ENCODE measurements around the gene WSB2. TPM values are rescaled to one million over a fixed set of nuclear protein-coding genes. Genes with fewer than 3 reads are reported as not detected.

The WSB2 gene
- total RNA-seq, 2 experiments from 2014 or later: 26.2 to 27.9 TPM

DNA sequence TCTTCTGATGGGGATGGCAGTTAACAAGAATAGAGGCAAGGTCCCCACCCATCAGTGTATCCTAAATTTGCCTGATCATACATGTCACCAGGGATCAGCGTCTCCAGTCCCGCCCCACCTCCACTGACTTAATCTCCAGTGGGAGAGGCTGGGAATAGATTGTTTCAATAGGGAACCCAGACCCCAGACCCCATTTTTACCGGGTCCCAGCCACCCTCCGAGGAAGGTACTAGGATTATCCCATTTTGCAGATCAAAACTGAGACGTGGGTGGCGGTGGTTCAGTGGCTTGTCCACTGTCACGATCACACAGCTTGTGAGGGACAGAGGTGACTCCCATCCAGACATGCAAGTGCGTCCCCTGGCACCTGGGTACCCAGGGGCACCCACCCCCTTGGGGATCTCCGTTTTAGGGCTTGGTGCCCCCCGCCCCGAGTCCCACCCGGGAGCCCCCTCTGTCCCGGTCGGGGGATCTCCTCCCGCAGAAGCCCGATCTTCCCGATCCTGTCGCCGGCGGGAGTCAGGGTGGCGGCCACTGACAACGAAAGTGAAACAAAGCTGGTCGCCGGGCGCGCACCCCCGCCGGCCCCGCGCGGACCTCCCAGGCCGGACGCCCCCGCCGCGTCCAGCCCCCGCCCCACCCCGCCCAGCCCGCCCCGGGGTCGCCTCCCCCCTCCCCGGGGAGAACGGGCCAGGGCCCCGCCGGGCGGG is 523 bp downstream of the WSB2 start:
- no peaks in the 10 kb centered on the region for H3K27me3 Mint-ChIP-seq
- CTCF ChIA-PET: interaction anchor here (0.6 to 1.0 kb wide), 3 partner anchors 10 to 53 kb away, joined by 3 to 4 read pairs (median 3); no protein-coding TSS in a partner anchor
- DNase-seq (peak; percentile 44), ATAC-seq (peak; percentile 28)
- TF ChIP-seq, protein P1, sequence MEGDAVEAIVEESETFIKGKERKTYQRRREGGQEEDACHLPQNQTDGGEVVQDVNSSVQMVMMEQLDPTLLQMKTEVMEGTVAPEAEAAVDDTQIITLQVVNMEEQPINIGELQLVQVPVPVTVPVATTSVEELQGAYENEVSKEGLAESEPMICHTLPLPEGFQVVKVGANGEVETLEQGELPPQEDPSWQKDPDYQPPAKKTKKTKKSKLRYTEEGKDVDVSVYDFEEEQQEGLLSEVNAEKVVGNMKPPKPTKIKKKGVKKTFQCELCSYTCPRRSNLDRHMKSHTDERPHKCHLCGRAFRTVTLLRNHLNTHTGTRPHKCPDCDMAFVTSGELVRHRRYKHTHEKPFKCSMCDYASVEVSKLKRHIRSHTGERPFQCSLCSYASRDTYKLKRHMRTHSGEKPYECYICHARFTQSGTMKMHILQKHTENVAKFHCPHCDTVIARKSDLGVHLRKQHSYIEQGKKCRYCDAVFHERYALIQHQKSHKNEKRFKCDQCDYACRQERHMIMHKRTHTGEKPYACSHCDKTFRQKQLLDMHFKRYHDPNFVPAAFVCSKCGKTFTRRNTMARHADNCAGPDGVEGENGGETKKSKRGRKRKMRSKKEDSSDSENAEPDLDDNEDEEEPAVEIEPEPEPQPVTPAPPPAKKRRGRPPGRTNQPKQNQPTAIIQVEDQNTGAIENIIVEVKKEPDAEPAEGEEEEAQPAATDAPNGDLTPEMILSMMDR (IDR thresholded peaks at IDR 0.05): no peak
- H3K4me3 Mint-ChIP-seq: peak overlapping the region; percentile 77
- no peaks in the 10 kb centered on the region for H3K9me3 Mint-ChIP-seq
- POLR2A ChIA-PET: interaction anchor here (0.6 to 2.3 kb wide), 8 partner anchors 10 to 316 kb away, joined by 3 to 16 read pairs (median 5); partner anchors contain the start of genes PEBP1 and SUDS3
- H3K27ac Mint-ChIP-seq: peak overlapping the region; percentile 84
- H3K4me1 Mint-ChIP-seq (ENCODE audit: low read depth): peaks cover 51% of the 10 kb centered on the region
- intact Hi-C loops (cut with micrococcal nuclease): no loop called here
- H3K36me3 Mint-ChIP-seq (ENCODE audit: low read depth): no peaks in the 10 kb centered on the region

DNA sequence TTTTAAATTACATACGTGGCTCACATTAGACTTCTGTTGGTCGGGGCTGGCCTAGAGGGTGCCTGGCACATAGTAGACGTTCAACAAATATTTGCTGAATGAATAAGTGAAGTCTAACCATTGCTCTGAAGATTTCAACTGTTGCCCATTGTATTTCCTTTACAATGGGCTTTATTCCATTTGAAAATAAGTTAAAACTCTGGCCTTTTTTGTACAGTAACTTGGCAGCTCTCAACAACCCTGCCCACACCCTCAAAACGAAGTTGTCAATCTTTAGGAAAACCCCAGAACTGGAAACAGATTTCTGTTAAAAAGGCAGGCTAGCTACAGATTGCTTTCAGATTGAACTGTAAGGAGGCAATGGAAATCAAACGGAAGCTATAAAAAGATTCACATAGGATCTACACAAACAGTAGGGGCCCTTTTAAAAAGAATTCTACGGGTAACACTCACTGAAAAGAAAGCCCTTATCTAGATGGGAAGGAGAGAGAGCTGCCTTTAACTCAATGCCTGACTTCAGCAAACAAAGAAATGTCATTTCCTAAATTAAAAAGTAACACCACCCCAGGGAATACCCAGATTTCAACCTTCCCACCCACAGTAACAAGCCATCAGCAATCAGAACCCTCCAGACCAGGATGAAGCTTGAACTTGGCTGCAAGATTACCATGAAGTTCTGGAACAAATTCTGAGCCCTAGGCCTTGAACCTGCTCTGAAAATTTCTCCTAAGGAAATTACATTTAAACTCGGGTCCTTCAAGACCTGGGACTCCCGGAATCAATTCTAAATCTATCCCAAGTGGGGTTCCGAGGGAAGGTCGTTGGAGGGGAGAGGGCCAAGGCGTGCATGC is 1.4 kb downstream of the WSB2 start:
- ChIA-PET POLR2A (interaction anchor here (0.7 to 1.3 kb wide), 5 partner anchors 9 to 311 kb away, joined by 3 to 6 read pairs (median 3); no protein-coding TSS in a partner anchor), CTCF (interaction anchor here (0.8 to 0.9 kb wide), 2 partner anchors 11 to 13 kb away, joined by 3 to 4 read pairs; no protein-coding TSS in a partner anchor)
- H3K4me1 Mint-ChIP-seq (ENCODE audit: low read depth): peaks cover 45% of the 10 kb centered on the region
- no peaks in the 10 kb centered on the region for H3K27me3 Mint-ChIP-seq
- H3K36me3 Mint-ChIP-seq (ENCODE audit: low read depth): peaks cover 2% of the 10 kb centered on the region
- intact Hi-C loops (cut with micrococcal nuclease): loop anchor here (10.0 kb wide), 1 partner anchor 185 kb away; no protein-coding TSS in a partner anchor
- ATAC-seq: no peak
- no peak for DNase-seq
- H3K9me3 Mint-ChIP-seq: no peaks in the 10 kb centered on the region
- TF ChIP-seq, protein P1 (IDR thresholded peaks at IDR 0.05): no peak
- peak overlapping the region; percentile 77 for H3K4me3 Mint-ChIP-seq
- peak overlapping the region; percentile 84 for H3K27ac Mint-ChIP-seq

DNA sequence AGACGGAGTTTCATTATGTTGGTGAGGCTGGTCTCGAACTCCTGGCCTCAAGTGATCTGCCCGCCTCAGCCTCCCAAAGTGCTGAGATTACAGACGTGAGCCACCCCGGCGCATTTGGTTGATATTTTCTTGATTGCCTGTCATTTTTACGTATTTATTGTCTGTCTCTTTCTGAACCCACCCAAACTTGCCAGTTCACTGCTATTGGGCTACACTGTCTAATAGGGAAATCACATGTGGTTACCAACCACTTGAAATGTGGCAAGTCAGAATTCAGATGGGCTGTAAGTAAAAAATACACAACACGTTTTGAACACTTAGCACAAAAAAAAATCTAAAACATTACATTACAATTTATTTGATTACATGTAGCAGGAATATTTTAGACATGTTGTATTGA is 2.1 kb downstream of the WSB2 start:
- DNase-seq (no peak), ATAC-seq (no peak)
- Mint-ChIP-seq H3K27me3 (no peaks in the 10 kb centered on the region), H3K4me3 (no peak overlapping the region), H3K4me1 (ENCODE audit: low read depth) (peaks cover 38% of the 10 kb centered on the region), H3K36me3 (ENCODE audit: low read depth) (peaks cover 2% of the 10 kb centered on the region), H3K9me3 (no peaks in the 10 kb centered on the region), H3K27ac (peak overlapping the region; percentile 84)
- intact Hi-C loops (cut with micrococcal nuclease): loop anchor here (10.0 kb wide), 1 partner anchor 184 kb away; no protein-coding TSS in a partner anchor
- CTCF ChIA-PET: interaction anchor here (0.8 kb wide), 1 partner anchor 12 kb away, joined by 3 read pairs; no protein-coding TSS in a partner anchor
- TF ChIP-seq, protein P1 (IDR thresholded peaks at IDR 0.05): no peak
- POLR2A ChIA-PET: interaction anchor here (0.8 to 1.3 kb wide), 4 partner anchors 8 to 27 kb away, joined by 3 to 6 read pairs (median 4); no protein-coding TSS in a partner anchor

DNA sequence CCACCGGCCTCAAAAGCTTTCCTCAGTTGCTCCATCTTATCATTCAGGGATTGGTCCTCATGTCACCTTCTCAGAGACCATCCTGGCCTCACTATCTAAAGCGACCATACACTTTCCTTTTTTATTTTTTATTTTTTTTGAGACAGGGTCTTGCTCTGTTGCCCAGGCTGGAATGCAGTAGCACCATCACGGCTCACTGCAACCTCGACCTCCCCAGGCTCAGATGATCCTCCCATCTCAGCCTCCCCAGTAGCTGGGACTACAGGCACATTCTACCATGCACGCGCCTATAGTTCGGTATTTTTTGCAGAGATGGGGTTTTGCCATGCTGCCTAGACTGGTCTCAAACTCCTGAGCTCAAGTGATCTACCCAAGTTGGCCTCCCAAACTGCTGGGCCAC is 2.8 kb downstream of the WSB2 start:
- intact Hi-C loops (cut with micrococcal nuclease): loop anchor here (10.0 kb wide), 1 partner anchor 183 kb away; no protein-coding TSS in a partner anchor
- Mint-ChIP-seq H3K27ac (peak overlapping the region; percentile 84), H3K9me3 (no peaks in the 10 kb centered on the region), H3K36me3 (ENCODE audit: low read depth) (peaks cover 2% of the 10 kb centered on the region), H3K27me3 (no peaks in the 10 kb centered on the region), H3K4me1 (ENCODE audit: low read depth) (peaks cover 34% of the 10 kb centered on the region), H3K4me3 (no peak overlapping the region)
- no peak for DNase-seq
- ChIA-PET CTCF (interaction anchor here (1.9 to 5.4 kb wide), 3 partner anchors 7 to 183 kb away, joined by 8 to 35 read pairs (median 21); no protein-coding TSS in a partner anchor), POLR2A (interaction anchor here (1.0 to 1.1 kb wide), 2 partner anchors 10 to 28 kb away, joined by 3 to 6 read pairs; no protein-coding TSS in a partner anchor)
- TF ChIP-seq, protein P1 (IDR thresholded peaks at IDR 0.05): no peak
- ATAC-seq: no peak
